Measurements from ENCODE around the gene LURAP1L. TPM values are rescaled to one million over a fixed set of nuclear protein-coding genes. Genes with fewer than 3 reads are reported as not detected.

Gene LURAP1L
- total RNA-seq, 1 donor from 2014 or later: 0.51 TPM

DNA sequence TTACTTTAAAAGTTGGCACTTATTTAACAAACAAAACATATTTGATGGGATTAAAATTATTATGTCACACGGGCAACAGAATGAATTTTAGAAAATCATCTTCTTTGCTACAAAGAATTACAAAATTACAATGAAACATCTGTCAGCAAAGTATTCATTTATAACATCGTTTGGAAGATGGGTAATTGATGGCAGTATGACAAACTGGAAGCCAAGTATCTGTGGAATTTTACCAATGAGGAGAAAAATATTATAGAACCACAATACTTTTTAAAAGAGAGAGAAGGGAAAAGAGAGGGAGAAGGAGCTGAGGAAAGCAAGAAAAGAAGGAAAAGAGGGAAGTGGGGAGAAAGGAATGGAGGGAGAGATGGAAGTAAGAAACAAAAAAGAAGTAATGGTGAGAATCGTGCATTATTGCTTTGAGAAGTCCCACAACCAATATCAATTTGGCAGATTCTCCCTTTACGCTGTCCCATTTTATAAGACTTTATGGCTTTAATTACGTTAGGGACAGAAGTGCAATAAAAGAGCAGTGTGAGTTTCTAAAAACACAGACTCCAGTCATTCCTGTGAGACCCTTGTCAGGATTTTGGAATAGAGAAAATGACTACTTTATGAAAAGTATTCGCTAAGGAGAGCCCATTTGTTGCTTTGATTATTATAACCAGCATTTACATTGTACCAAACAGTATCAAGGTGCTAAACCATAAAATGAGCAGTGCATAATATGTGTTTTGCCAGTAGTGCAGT is 76.7 kb downstream of the LURAP1L start:
- Mint-ChIP-seq H3K27me3 (ENCODE audit: unreplicated experiment) (no peaks in the 10 kb centered on the region), H3K27ac (ENCODE audit: unreplicated experiment) (no peak overlapping the region), H3K36me3 (ENCODE audit: low read depth, unreplicated experiment) (no peaks in the 10 kb centered on the region), H3K9me3 (ENCODE audit: unreplicated experiment) (no peaks in the 10 kb centered on the region), H3K4me3 (ENCODE audit: unreplicated experiment) (no peak overlapping the region), H3K4me1 (ENCODE audit: unreplicated experiment) (peaks cover under 1% of the 10 kb centered on the region)
- DNase-seq (ENCODE audit: low spot score): no peak
- TF ChIP-seq CTCF (IDR thresholded peaks at IDR 0.05; ENCODE audit: unreplicated experiment): no peak

DNA sequence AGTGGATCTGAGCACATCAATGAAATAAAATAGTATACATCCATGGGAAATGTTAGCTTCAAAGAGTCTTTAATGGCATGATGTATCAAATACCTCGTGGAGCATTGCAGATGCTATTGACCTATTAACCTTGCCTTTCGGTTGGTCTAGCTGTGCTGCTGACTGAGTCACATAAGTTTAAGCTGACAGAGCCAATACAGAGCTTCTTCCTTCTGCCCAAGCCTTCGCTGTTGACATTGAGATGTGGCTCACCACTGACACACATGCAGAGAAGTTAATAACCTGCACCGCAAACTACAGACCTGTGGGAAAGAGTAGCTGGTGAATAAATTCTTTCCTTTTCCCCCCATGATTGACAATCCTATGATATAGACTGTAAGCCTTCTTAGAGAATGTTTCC is 78.2 kb downstream of the LURAP1L start:
- H3K4me3 Mint-ChIP-seq (ENCODE audit: unreplicated experiment): no peak overlapping the region
- no peaks in the 10 kb centered on the region for H3K27me3 Mint-ChIP-seq (ENCODE audit: unreplicated experiment)
- no peak for DNase-seq (ENCODE audit: low spot score)
- TF ChIP-seq CTCF (IDR thresholded peaks at IDR 0.05; ENCODE audit: unreplicated experiment): no peak
- peaks cover 4% of the 10 kb centered on the region for H3K4me1 Mint-ChIP-seq (ENCODE audit: unreplicated experiment)
- H3K27ac Mint-ChIP-seq (ENCODE audit: unreplicated experiment): no peak overlapping the region
- H3K9me3 Mint-ChIP-seq (ENCODE audit: unreplicated experiment): no peaks in the 10 kb centered on the region
- H3K36me3 Mint-ChIP-seq (ENCODE audit: low read depth, unreplicated experiment): no peaks in the 10 kb centered on the region

DNA sequence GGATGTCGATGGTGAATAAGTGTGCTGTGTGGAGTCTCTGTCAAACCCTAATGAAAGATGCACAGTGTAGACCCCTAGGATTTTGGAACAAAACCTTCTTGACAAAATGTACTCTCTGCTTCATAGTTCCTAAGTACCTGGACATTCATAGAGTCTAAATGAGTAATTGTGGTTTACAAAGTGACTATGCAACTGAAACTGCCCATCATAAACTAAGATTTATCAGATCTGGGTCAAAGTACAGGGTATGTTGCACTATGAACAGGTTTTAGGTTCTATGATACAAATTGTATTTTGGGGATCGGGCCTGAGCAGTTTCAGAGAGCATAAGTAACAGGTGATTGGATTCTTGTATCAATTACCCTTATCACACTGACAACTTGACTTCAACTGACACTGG is 79.4 kb downstream of the LURAP1L start:
- no peaks in the 10 kb centered on the region for H3K9me3 Mint-ChIP-seq (ENCODE audit: unreplicated experiment)
- TF ChIP-seq CTCF (IDR thresholded peaks at IDR 0.05; ENCODE audit: unreplicated experiment): no peak
- H3K4me3 Mint-ChIP-seq (ENCODE audit: unreplicated experiment): no peak overlapping the region
- H3K27me3 Mint-ChIP-seq (ENCODE audit: unreplicated experiment): no peaks in the 10 kb centered on the region
- peaks cover 4% of the 10 kb centered on the region for H3K4me1 Mint-ChIP-seq (ENCODE audit: unreplicated experiment)
- no peak overlapping the region for H3K27ac Mint-ChIP-seq (ENCODE audit: unreplicated experiment)
- DNase-seq (ENCODE audit: low spot score): no peak
- no peaks in the 10 kb centered on the region for H3K36me3 Mint-ChIP-seq (ENCODE audit: low read depth, unreplicated experiment)

- Mint-ChIP-seq H3K27me3 (ENCODE audit: unreplicated experiment) (no peaks in the 10 kb centered on the region), H3K36me3 (ENCODE audit: low read depth, unreplicated experiment) (no peaks in the 10 kb centered on the region), H3K4me1 (ENCODE audit: unreplicated experiment) (peaks cover 7% of the 10 kb centered on the region), H3K4me3 (ENCODE audit: unreplicated experiment) (no peak overlapping the region), H3K27ac (ENCODE audit: unreplicated experiment) (no peak overlapping the region), H3K9me3 (ENCODE audit: unreplicated experiment) (no peaks in the 10 kb centered on the region)
- no peak for DNase-seq (ENCODE audit: low spot score)
- TF ChIP-seq CTCF (IDR thresholded peaks at IDR 0.05; ENCODE audit: unreplicated experiment): no peak
These were observed 80.2 kb downstream of the LURAP1L start for GRCh38 chr9:12855066-12855465.

DNA sequence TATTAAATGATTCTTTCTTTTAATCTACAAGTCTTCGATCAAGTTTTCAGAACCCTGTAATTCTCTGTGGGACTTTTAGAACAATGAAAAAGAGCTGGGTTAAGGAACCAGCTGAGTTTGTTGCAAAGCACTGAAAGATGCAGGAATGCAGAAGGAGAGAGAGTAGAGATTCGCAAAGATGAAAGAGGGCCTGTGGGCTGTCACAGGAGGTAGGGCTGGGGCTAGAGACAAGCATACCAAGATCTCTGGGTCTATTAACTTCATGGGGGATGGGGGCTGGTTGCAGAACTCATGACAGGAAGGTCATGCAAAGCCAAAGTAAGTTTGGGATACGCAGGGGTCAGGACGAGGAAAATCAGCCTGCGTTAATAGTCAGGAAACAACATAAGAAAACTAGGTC is 81.8 kb downstream of the LURAP1L start:
- H3K27ac Mint-ChIP-seq (ENCODE audit: unreplicated experiment): no peak overlapping the region
- H3K27me3 Mint-ChIP-seq (ENCODE audit: unreplicated experiment): no peaks in the 10 kb centered on the region
- no peaks in the 10 kb centered on the region for H3K36me3 Mint-ChIP-seq (ENCODE audit: low read depth, unreplicated experiment)
- no peaks in the 10 kb centered on the region for H3K9me3 Mint-ChIP-seq (ENCODE audit: unreplicated experiment)
- DNase-seq (ENCODE audit: low spot score): no peak
- no peak for TF ChIP-seq CTCF (IDR thresholded peaks at IDR 0.05; ENCODE audit: unreplicated experiment)
- H3K4me3 Mint-ChIP-seq (ENCODE audit: unreplicated experiment): no peak overlapping the region
- H3K4me1 Mint-ChIP-seq (ENCODE audit: unreplicated experiment): peaks cover 7% of the 10 kb centered on the region
